Activated naive CD8-positive, alpha-beta T cell treated with anti-CD3 and anti-CD28 coated beads for 36 hours (primary cell): ENCODE measurements around the gene OR2A12. TPM values are rescaled to one million over a fixed set of nuclear protein-coding genes. Genes with fewer than 3 reads are reported as not detected.
"Not testable (repeated sequence)": the region's sequence is repeated elsewhere in the genome, so short reads cannot be mapped to it uniquely, and the experiment has no call there.

Experiments
- DNase-seq: peaks from one replicate; pipeline ENCODE4 v3.0.0; 2021
- H3K27ac Mint-ChIP-seq: one replicate; pipeline ENCODE4 v1.8.0; 2022; ENCODE audit warnings: mild to moderate bottlenecking, moderate library complexity, mixed read lengths
- H3K27me3 Mint-ChIP-seq: one replicate; pipeline ENCODE4 v1.8.0; 2022; ENCODE audit warnings: mild to moderate bottlenecking, mixed read lengths
- H3K36me3 Mint-ChIP-seq: one replicate; pipeline ENCODE4 v1.8.0; 2021; ENCODE audit warnings: mild to moderate bottlenecking, mixed read lengths
- H3K4me1 Mint-ChIP-seq: one replicate; pipeline ENCODE4 v1.8.0; 2021; ENCODE audit warnings: mixed read lengths
- H3K4me3 Mint-ChIP-seq: one replicate; pipeline ENCODE4 v1.8.0; 2022; ENCODE audit warnings: mild to moderate bottlenecking, moderate library complexity, mixed read lengths
- H3K9me3 Mint-ChIP-seq: one replicate; pipeline ENCODE4 v1.8.0; 2022; ENCODE audit warnings: mixed read lengths
- total RNA-seq, 2 experiments: library from RNA; stranded (reverse); gene quantifications; one replicate each; pipeline ENCODE4 v1.2.3, GENCODE V29; 2021

The OR2A12 gene
- not detected for total RNA-seq

DNA sequence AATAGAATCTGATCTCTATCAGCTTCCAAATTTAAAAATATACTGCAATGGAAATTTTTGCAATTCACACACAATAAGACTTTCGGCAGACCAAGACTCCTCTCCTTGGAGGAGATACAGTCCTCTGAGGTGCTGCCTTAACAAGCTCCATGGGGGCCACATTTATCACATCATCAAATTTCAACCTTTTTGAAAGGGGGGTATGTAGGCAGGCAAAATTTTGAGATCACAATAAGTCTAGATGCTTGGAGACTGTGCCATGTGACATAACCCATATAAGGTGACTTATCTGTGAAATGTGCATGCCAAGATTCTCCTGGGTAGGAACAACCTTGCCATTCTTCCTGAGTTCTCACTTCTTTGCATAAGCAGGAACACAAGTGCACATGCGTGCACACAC lies at the start of gene OR2A12:
OR2A12 (plus strand) TSS at position 301 of the 400 bp plus-strand sequence. CDS start 8,830 bp downstream, outside the sequence.
- Mint-ChIP-seq H3K27ac (no peak within 1 kb of the TSS), H3K4me3 (no peak within 1 kb of the TSS), H3K9me3 (no peaks in the 10 kb centered on the region), H3K4me1 (no peaks in the 10 kb centered on the region), H3K27me3 (peaks cover 18% of the 10 kb centered on the region), H3K36me3 (no peaks in the 10 kb centered on the region)
- no peak for DNase-seq

GRCh38 chr7:144036302-144036885 lies 49.7 kb upstream of the OR2A12 start:
- Mint-ChIP-seq H3K27ac (no peak overlapping the region), H3K4me3 (no peak overlapping the region), H3K9me3 (no peaks in the 10 kb centered on the region), H3K27me3 (peaks cover 11% of the 10 kb centered on the region), H3K36me3 (no peaks in the 10 kb centered on the region), H3K4me1 (no peaks in the 10 kb centered on the region)
- DNase-seq: no peak

GRCh38 chr7:144037414-144038035 lies 48.6 kb upstream of the OR2A12 start:
- no peak for DNase-seq
- Mint-ChIP-seq H3K4me1 (no peaks in the 10 kb centered on the region), H3K4me3 (no peak overlapping the region), H3K27ac (no peak overlapping the region), H3K36me3 (no peaks in the 10 kb centered on the region), H3K9me3 (no peaks in the 10 kb centered on the region), H3K27me3 (peaks cover 11% of the 10 kb centered on the region)

DNA sequence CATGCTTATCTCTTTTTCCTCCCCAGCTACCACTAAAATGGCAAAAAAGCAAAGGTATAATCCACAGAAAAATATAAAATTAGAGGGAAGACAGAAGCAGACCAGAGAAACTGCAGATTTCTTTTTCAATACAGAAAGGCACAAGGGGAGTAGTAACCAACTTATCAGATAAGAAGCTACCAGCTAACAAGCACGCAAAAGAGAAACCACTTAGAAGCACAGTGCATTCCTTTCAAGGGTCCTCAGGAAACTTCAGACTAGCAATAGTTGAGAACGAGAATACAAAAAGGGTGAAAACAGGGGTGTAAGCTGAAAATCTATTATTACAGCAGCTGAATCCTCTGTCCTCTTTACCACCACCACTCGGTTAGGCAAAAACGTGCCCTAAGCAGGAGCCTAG lies 47.2 kb upstream of the OR2A12 start:
- Mint-ChIP-seq H3K9me3 (no peaks in the 10 kb centered on the region), H3K27me3 (peaks cover 4% of the 10 kb centered on the region), H3K4me1 (no peaks in the 10 kb centered on the region), H3K36me3 (no peaks in the 10 kb centered on the region), H3K27ac (no peak overlapping the region), H3K4me3 (no peak overlapping the region)
- no peak for DNase-seq

- Mint-ChIP-seq H3K27me3 (peaks cover 12% of the 10 kb centered on the region), H3K27ac (no peak within 1 kb of the TSS), H3K36me3 (no peaks in the 10 kb centered on the region), H3K9me3 (no peaks in the 10 kb centered on the region), H3K4me1 (no peaks in the 10 kb centered on the region), H3K4me3 (no peak within 1 kb of the TSS)
- DNase-seq: no peak
Observed at GRCh38 chr7:144048648-144049047, 37.4 kb upstream of the OR2A12 start, which contains the start of gene OR2A5. OR2A5 (plus strand) TSS chr7:144048948; CDS start chr7:144050402, 1,454 bp downstream.

DNA sequence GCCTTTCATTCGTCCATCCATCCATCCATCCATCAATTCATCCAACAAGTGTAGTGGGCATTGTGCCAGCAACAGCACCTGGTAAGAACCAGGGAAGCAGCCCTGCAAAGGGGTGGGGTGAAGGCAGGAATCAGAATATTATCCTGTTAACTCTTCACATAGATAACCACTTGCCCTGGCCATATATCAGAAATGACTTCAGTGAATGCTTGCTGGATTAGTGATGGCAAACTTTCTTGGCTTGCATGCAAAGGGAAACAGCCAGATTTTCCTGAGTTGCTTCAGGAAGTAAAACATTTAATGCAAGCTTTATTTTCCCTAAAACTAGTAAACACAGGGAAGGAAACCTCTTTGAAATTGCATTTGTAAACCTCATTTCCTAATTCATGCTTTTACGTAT lies 36.6 kb upstream of the OR2A12 start:
- Mint-ChIP-seq H3K27ac (no peak overlapping the region), H3K4me3 (no peak overlapping the region), H3K9me3 (no peaks in the 10 kb centered on the region), H3K4me1 (no peaks in the 10 kb centered on the region), H3K36me3 (no peaks in the 10 kb centered on the region), H3K27me3 (peaks cover 12% of the 10 kb centered on the region)
- no peak for DNase-seq

- Mint-ChIP-seq H3K36me3 (no peaks in the 10 kb centered on the region), H3K27me3 (peaks cover 12% of the 10 kb centered on the region), H3K9me3 (no peaks in the 10 kb centered on the region), H3K27ac (no peak overlapping the region), H3K4me3 (no peak overlapping the region), H3K4me1 (no peaks in the 10 kb centered on the region)
- no peak for DNase-seq
Observed at GRCh38 chr7:144050093-144050492, 36.0 kb upstream of the OR2A12 start.

- not testable (repeated sequence) for H3K4me3 Mint-ChIP-seq, H3K4me1 Mint-ChIP-seq, DNase-seq, H3K9me3 Mint-ChIP-seq, H3K36me3 Mint-ChIP-seq, H3K27ac Mint-ChIP-seq
- H3K27me3 Mint-ChIP-seq: peaks cover 16% of the 10 kb centered on the region
Observed at GRCh38 chr7:144050884-144051283, 35.2 kb upstream of the OR2A12 start.

DNA sequence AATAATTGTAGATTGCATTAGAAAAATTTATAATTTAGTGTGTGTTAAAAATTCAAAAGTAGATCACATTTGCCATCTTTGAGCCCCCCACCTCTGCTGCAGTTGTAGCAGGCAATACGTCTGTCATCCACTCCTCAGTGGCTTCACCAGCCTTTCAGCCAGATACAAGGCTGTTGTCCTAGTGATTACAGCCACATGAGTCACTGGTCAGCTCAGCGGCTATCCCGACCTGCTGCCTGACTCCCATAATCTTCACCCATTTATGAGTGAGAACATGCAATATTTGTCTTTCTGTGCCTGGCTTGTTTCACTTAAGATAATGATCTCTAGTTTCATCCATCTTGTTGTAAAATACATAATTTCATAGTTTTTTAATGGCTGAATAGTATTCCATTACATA lies 28.1 kb upstream of the OR2A12 start:
- Mint-ChIP-seq H3K9me3 (peaks cover 8% of the 10 kb centered on the region), H3K4me3 (no peak overlapping the region), H3K27ac (no peak overlapping the region), H3K27me3 (peaks cover 29% of the 10 kb centered on the region), H3K4me1 (no peaks in the 10 kb centered on the region), H3K36me3 (no peaks in the 10 kb centered on the region)
- no peak for DNase-seq

GRCh38 chr7:144063710-144064109 lies 22.4 kb upstream of the OR2A12 start:
- no peak for DNase-seq
- Mint-ChIP-seq H3K27ac (no peak overlapping the region), H3K27me3 (peaks cover 36% of the 10 kb centered on the region), H3K4me1 (no peaks in the 10 kb centered on the region), H3K4me3 (no peak overlapping the region), H3K36me3 (no peaks in the 10 kb centered on the region), H3K9me3 (peaks cover 6% of the 10 kb centered on the region)

DNA sequence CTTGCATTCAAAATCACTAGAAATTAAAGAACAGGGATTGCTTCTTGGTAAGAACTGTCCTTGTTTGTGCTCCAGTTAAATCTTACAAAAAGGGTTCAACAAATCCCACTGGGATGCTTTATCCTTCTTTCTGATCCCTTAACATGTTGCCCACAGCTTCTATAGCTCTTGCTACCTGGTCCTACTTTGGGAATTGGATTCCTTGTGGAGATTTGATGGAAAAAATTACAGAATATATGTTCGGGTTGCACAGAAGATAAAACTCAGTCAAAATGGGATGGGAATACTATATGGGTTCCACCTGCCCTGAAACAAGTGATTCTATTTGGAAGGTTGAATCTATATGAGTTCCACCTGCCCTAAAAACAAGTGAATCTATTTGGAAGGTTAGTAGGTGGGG lies 16.6 kb upstream of the OR2A12 start, which contains the start of gene OR2A25:
OR2A25 (plus strand) TSS at position 301 of the 400 bp plus-strand sequence. CDS start 4,409 bp downstream, outside the sequence.
- Mint-ChIP-seq H3K4me1 (no peaks in the 10 kb centered on the region), H3K27me3 (peaks cover 17% of the 10 kb centered on the region), H3K9me3 (no peaks in the 10 kb centered on the region), H3K27ac (no peak within 1 kb of the TSS), H3K36me3 (no peaks in the 10 kb centered on the region), H3K4me3 (no peak within 1 kb of the TSS)
- no peak for DNase-seq

GRCh38 chr7:144069953-144070352 lies 16.1 kb upstream of the OR2A12 start:
- Mint-ChIP-seq H3K27me3 (peaks cover 17% of the 10 kb centered on the region), H3K4me3 (no peak overlapping the region), H3K36me3 (no peaks in the 10 kb centered on the region), H3K9me3 (no peaks in the 10 kb centered on the region), H3K4me1 (no peaks in the 10 kb centered on the region), H3K27ac (no peak overlapping the region)
- no peak for DNase-seq

GRCh38 chr7:144074374-144074773 lies 11.7 kb upstream of the OR2A12 start:
- no peaks in the 10 kb centered on the region for H3K4me1 Mint-ChIP-seq
- H3K9me3 Mint-ChIP-seq: no peaks in the 10 kb centered on the region
- no peaks in the 10 kb centered on the region for H3K36me3 Mint-ChIP-seq
- H3K4me3 Mint-ChIP-seq: no peak overlapping the region
- no peak overlapping the region for H3K27ac Mint-ChIP-seq
- peaks cover 5% of the 10 kb centered on the region for H3K27me3 Mint-ChIP-seq
- DNase-seq: no peak

DNA sequence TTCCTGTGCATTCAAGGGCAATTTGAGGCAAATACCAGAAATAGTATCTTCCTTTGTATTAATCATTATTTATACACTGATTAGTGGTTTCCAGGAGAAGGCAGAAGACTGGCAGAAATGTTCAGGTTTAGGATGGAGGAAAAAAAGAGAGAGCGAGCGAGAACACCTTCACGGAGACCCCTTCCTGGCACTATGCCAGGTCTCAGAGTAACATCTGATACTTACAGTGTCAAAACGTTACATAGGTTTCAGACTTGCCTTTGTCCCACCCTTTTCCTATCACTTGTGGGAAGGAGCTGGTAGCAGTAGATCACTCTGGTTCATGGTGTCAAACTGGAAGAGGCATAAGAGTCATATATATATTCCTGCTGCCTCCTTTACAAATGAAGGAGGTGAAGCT lies 652 bp downstream of the OR2A12 start:
- Mint-ChIP-seq H3K9me3 (no peaks in the 10 kb centered on the region), H3K27ac (no peak overlapping the region), H3K36me3 (no peaks in the 10 kb centered on the region), H3K4me1 (no peaks in the 10 kb centered on the region), H3K27me3 (peaks cover 18% of the 10 kb centered on the region), H3K4me3 (no peak overlapping the region)
- no peak for DNase-seq

DNA sequence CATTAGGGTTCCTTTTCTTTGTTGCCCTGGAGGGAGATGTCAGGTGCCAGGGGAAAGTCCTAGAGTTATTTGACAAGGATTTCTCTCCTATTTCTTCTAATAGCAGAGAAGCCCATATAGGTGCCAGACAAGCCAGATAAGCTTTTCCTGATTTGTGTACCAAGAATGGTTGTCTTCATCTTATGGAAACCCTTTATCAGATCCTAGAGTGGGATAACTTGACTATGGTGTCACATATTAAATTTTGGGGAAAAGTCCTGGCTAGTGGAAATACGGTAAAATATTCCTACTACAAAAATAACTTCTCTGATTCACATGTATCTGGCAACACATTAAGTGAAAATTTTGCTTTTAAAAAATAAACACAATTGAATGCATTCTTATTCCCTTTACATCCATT lies 1.2 kb downstream of the OR2A12 start:
- H3K9me3 Mint-ChIP-seq: no peaks in the 10 kb centered on the region
- H3K27me3 Mint-ChIP-seq: peaks cover 16% of the 10 kb centered on the region
- no peak for DNase-seq
- no peaks in the 10 kb centered on the region for H3K36me3 Mint-ChIP-seq
- no peak overlapping the region for H3K4me3 Mint-ChIP-seq
- H3K27ac Mint-ChIP-seq: no peak overlapping the region
- H3K4me1 Mint-ChIP-seq: no peaks in the 10 kb centered on the region

DNA sequence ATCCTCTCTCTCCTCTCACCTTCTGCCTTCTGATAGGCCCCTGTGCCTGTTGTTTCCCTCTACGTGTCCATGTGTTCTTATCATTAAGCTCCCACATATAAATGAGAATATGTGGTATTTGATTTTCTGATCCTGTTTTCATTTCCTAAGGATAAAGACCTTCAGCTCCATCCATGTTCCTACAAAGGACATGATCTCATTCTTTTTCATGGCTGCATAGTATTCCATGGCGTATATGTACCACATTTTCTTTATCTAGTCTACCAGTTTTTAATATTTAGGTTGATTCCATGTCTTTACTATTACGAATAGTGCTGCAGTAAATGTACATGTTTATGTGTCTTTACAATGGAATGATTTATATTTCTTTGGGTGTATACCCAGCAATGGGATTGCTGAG lies 4.6 kb downstream of the OR2A12 start:
- Mint-ChIP-seq H3K27ac (no peak overlapping the region), H3K27me3 (peaks cover 18% of the 10 kb centered on the region), H3K36me3 (no peaks in the 10 kb centered on the region), H3K9me3 (no peaks in the 10 kb centered on the region), H3K4me1 (no peaks in the 10 kb centered on the region), H3K4me3 (no peak overlapping the region)
- no peak for DNase-seq
